NCI-H2227 (cell line): ENCODE data around the gene PPP6R3.
A peak's percentile ranks its signal among the peaks of the same experiment; 100 is the strongest.

Experiments
- DNase-seq: peaks from one replicate; lab custom pipeline; 2025; ENCODE audit not compliant: unreplicated experiment; lab: John Stamatoyannopoulos, UW

The PPP6R3 gene

GRCh38 chr11:68551777-68552176 lies 91.2 kb downstream of the PPP6R3 start:
- no peak for DNase-seq

- no peak for DNase-seq
Observed at GRCh38 chr11:68552542-68552941, 92.0 kb downstream of the PPP6R3 start.

GRCh38 chr11:68560216-68560615 lies 99.7 kb downstream of the PPP6R3 start:
- no peak for DNase-seq

- DNase-seq: no peak
Observed at GRCh38 chr11:68563454-68563853, 102.9 kb downstream of the PPP6R3 start.

GRCh38 chr11:68564261-68564660 lies 103.7 kb downstream of the PPP6R3 start:
- no peak for DNase-seq

- DNase-seq: no peak
Observed at GRCh38 chr11:68565768-68566167, 105.2 kb downstream of the PPP6R3 start.

GRCh38 chr11:68567553-68567952 lies 107.0 kb downstream of the PPP6R3 start:
- no peak for DNase-seq

- DNase-seq: no peak
Observed at GRCh38 chr11:68569357-68569756, 108.8 kb downstream of the PPP6R3 start.

GRCh38 chr11:68570691-68571090 lies 110.1 kb downstream of the PPP6R3 start:
- DNase-seq: no peak

GRCh38 chr11:68574308-68574707 lies 113.8 kb downstream of the PPP6R3 start:
- DNase-seq: peak; percentile 12

- DNase-seq: no peak
Observed at GRCh38 chr11:68575025-68575665, 114.6 kb downstream of the PPP6R3 start.

GRCh38 chr11:68579455-68579854 lies 118.9 kb downstream of the PPP6R3 start:
- DNase-seq: no peak

GRCh38 chr11:68581439-68581838 lies 120.9 kb downstream of the PPP6R3 start:
- DNase-seq: no peak

GRCh38 chr11:68581901-68582300 lies 121.3 kb downstream of the PPP6R3 start:
- DNase-seq: no peak

GRCh38 chr11:68582416-68583040 lies 122.0 kb downstream of the PPP6R3 start:
- DNase-seq: no peak

GRCh38 chr11:68583041-68583446 lies 122.5 kb downstream of the PPP6R3 start:
- no peak for DNase-seq

GRCh38 chr11:68584097-68584496 lies 123.5 kb downstream of the PPP6R3 start:
- peak; percentile 41 for DNase-seq

GRCh38 chr11:68584991-68585524 lies 124.5 kb downstream of the PPP6R3 start:
- DNase-seq: no peak

- no peak for DNase-seq
Observed at GRCh38 chr11:68589547-68590216, 129.1 kb downstream of the PPP6R3 start.

GRCh38 chr11:68591719-68592118 lies 131.2 kb downstream of the PPP6R3 start:
- no peak for DNase-seq

GRCh38 chr11:68593441-68593840 lies 132.9 kb downstream of the PPP6R3 start:
- no peak for DNase-seq

GRCh38 chr11:68594123-68594522 lies 133.6 kb downstream of the PPP6R3 start:
- no peak for DNase-seq
